Measurements from ENCODE around the gene SPTBN1. TPM values are rescaled to one million over a fixed set of nuclear protein-coding genes. Genes with fewer than 3 reads are reported as not detected.

SPTBN1 gene
- total and polyA plus RNA-seq, 2 of the 13 experiments (the other 11 are each of a cell fraction or from before 2014, with no cell fraction given) = 123 to 299 TPM

GRCh38 chr2:54572262-54572635 is 116.1 kb downstream of the SPTBN1 start (continued):
- TF ChIP-seq NR2F6 (IDR thresholded peaks at IDR 0.05) = peak; percentile 62
- TF ChIP-seq NR2F6 (CRISPR knock-in tag; IDR thresholded peaks at IDR 0.05) = peak; percentile 67
- no peak for TF ChIP-seq ZNF660 (CRISPR knock-in tag; IDR thresholded peaks at IDR 0.05; ENCODE audit: borderline replicate concordance, low read depth)
- TF ChIP-seq ZFP37 (CRISPR knock-in tag; IDR thresholded peaks at IDR 0.05; ENCODE audit: borderline replicate concordance) = 0 out of 2 replicates have a peak, but pooled peaks have one; percentile 60
- peak; percentile 70; the same call in 1 of the 2 replicates for TF ChIP-seq HOXA5 (CRISPR knock-in tag; IDR thresholded peaks at IDR 0.05)
- peak; percentile 91 for TF ChIP-seq ZBTB34 (CRISPR knock-in tag; IDR thresholded peaks at IDR 0.05)
- peak; percentile 83 for TF ChIP-seq MIXL1 (CRISPR knock-in tag; IDR thresholded peaks at IDR 0.05)
- no peak for TF ChIP-seq SMAD9 (CRISPR knock-in tag; IDR thresholded peaks at IDR 0.05)
- 0 out of 2 replicates have a peak, but pooled peaks have one; percentile 44 for TF ChIP-seq ZFP36L1 (CRISPR knock-in tag; IDR thresholded peaks at IDR 0.05)
- peak; percentile 89 for TF ChIP-seq PPARG (CRISPR knock-in tag; conservative IDR thresholded peaks at IDR 0.05)
- TF ChIP-seq SMAD1 (CRISPR knock-in tag; IDR thresholded peaks at IDR 0.05; ENCODE audit: borderline replicate concordance, low read depth) = no peak
- no peak for TF ChIP-seq ZNF839 (CRISPR knock-in tag; IDR thresholded peaks at IDR 0.05; ENCODE audit: borderline replicate concordance)
- peak; percentile 63; the same call in 1 of the 2 replicates for TF ChIP-seq TARDBP (CRISPR knock-in tag; IDR thresholded peaks at IDR 0.05)
- TF ChIP-seq BRCA1 (CRISPR knock-in tag; IDR thresholded peaks at IDR 0.05) = peak; percentile 76; the same call in 1 of the 2 replicates
- TF ChIP-seq MYNN (CRISPR knock-in tag; IDR thresholded peaks at IDR 0.05; ENCODE audit: low read depth) = no peak
- TF ChIP-seq AHDC1 (CRISPR knock-in tag; IDR thresholded peaks at IDR 0.05; ENCODE audit: borderline replicate concordance) = peak; percentile 94
- TF ChIP-seq SOX13 (IDR thresholded peaks at IDR 0.05) = peak; percentile 86
- TF ChIP-seq SOX13 (CRISPR knock-in tag; conservative IDR thresholded peaks at IDR 0.05 in 1 of 2, IDR thresholded peaks at IDR 0.05 in 1 of 2) = peak in 1 of 2 experiments; percentile 95; a peak in 2 of 4 replicates
- TF ChIP-seq ZFAT (CRISPR knock-in tag; conservative IDR thresholded peaks at IDR 0.05) = 0 out of 2 replicates have a peak, but pooled peaks have one; percentile 44
- no peak for TF ChIP-seq SKI (IDR thresholded peaks at IDR 0.05; ENCODE audit: partially characterized antibody)
- TF ChIP-seq TRIM24 (CRISPR knock-in tag; IDR thresholded peaks at IDR 0.05) = no peak
- peak; percentile 97 for TF ChIP-seq ZNF18 (CRISPR knock-in tag; IDR thresholded peaks at IDR 0.05; ENCODE audit: insufficient replicate concordance)
- 0 out of 2 replicates have a peak, but pooled peaks have one; percentile 46 for TF ChIP-seq TBP (CRISPR knock-in tag; IDR thresholded peaks at IDR 0.05)
- peak; percentile 45; the same call in 1 of the 2 replicates for TF ChIP-seq SIX1 (CRISPR knock-in tag; IDR thresholded peaks at IDR 0.05; ENCODE audit: borderline replicate concordance)
- TF ChIP-seq ZFP1 (CRISPR knock-in tag; IDR thresholded peaks at IDR 0.05) = peak; percentile 55; the same call in 1 of the 2 replicates
